ENCODE measurements around the gene ZNF174.

The ZNF174 gene

DNA sequence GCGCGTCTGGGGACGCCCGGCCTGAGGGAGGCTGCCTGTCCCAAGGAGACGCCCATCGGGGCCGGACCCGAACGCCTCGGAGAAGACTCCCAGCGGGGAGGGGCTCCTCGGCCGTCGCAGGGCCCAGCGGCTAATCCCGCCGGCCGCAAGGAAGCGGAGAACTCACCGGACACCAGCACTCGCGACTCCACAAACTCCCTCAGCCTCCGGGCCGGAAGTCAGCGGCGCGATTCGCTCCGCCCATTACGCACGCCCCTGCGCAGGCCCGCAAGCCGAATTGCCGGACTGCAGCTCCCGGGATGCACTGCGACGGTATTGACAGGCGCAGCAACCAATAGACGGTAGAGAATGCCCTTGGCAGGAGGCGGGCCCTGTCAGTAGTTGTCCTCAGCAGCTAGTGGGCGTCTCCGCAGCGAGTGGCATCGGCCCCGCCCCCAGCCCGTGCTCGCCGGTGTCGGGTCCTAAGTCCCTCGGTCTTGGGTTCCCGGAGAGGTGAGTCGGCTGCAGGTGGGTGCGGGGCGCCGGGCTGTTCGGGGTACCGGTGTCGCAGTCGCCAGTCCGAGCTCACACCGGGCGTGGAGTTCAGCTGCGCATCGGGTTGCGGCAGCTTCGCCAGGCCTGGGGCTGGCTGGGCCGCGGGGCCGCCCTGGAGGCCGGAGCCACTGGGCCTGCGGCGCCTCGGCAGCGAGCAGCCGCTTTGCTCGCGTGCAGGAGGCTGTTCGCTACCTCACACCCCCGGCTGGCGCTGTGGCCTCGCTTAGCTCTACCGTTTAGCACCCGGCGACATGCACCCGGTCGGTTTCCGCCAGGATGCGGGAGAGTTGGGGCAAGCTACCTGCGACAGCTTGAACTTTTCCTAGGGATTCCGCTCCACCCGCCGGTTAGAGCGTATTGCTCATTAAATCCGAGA lies at the start of gene ZNF174, which contains the start of gene ZSCAN32:
Gene ZNF174, plus strand, starts transcription at position 437 of the 910 bp plus-strand sequence. CDS start 790 bp downstream, outside the sequence.
Gene ZSCAN32, minus strand, starts transcription at position 226 of the 910 bp plus-strand sequence. CDS start 3,447 bp downstream, outside the sequence.
- DNase-seq (ENCODE audit: low read depth in 2 of 2) = peak; percentile 96

- DNase-seq (ENCODE audit: low read depth in 2 of 2) = no peak
These were observed 45.4 kb upstream of the ZNF174 start, which contains the start of gene OR2C1 for GRCh38 chr16:3355589-3355988. Gene OR2C1, plus strand, starts transcription at chr16:3355889. Its CDS starts 52 bp downstream, at chr16:3355941.

- no peak for DNase-seq (ENCODE audit: low read depth in 2 of 2)
These were observed 44.9 kb upstream of the ZNF174 start for GRCh38 chr16:3356118-3356517.

GRCh38 chr16:3358871-3359270 lies 42.1 kb upstream of the ZNF174 start:
- no peak for DNase-seq (ENCODE audit: low read depth in 2 of 2)

DNA sequence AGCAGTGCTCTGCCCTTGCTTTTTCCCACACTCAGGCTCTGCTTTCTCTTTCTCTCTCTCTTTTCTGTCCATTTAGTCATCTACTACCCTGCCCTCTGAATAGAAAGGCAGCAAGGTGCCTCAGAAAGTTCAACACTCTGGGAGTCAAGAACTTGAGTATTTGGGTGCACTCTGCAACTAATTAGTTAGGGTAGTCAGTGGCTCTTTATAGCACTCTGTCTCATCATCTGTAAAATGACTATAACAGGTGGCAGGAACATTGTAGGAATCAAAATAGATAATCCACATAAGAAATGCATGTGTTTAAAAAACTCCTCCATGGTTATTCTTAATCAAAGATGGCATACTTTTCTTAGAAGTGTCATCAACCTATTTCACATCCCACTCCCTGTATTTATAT lies 38.1 kb upstream of the ZNF174 start:
- no peak for DNase-seq (ENCODE audit: low read depth in 2 of 2)

- DNase-seq (ENCODE audit: low read depth in 2 of 2) = no peak
These were observed 37.2 kb upstream of the ZNF174 start for GRCh38 chr16:3363793-3364192.

DNA sequence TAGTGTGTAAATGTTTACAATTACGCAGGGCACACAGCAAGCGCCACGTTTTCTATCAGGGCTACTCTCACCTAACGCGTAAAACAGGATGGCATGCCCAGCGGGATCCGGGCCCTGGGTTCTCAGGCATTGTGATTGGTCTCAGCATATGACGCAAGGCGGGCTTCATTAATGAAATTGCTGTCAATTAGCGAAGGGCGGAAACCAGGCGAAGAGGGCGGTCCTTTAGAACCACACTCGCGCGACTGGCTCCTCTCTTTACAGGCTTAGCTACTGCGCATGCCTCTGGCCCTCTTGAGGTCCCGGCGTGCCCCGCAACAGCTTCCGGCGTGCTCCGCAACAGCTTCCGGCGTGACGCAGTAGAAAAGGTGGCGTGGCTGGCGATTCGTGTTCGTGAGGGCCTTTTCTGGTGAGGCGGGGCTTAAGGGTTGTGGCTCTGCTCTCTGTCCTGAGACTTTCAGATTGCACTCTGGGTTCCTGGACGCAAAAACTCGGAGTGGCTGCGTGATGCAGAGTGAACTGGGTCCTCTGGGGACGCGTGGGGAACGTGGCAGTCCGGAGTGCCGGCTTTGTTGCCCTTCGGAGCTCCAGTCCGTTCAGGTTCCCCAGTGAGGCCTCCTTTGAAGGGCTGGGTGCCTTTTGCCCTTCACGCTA lies 36.1 kb upstream of the ZNF174 start:
- peak; percentile 54 to 68 for DNase-seq (ENCODE audit: low read depth in 2 of 2)

- no peak for DNase-seq (ENCODE audit: low read depth in 2 of 2)
These were observed 31.9 kb upstream of the ZNF174 start for GRCh38 chr16:3369073-3369472.

DNA sequence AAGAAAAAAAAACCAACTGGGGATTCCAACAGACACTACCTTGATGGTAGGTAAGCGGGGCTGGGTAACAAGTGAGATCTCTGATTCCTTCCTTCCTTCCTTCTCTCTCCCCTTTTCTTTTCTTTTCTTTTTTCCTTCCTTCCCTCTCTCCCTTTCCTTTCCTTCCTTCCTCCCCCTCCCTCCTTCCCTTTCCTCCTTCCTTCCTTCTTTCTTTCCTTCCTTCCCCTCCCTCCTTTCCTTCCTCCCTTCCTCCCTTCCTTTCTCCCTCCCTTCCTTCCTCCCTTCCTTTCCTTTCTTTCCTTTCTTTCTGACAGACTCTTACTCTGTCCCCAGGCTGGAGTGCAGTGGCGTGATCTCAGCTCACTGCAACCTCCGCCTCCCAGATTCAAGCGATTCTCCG lies 25.3 kb upstream of the ZNF174 start:
- DNase-seq (ENCODE audit: low read depth in 2 of 2) = no peak

DNA sequence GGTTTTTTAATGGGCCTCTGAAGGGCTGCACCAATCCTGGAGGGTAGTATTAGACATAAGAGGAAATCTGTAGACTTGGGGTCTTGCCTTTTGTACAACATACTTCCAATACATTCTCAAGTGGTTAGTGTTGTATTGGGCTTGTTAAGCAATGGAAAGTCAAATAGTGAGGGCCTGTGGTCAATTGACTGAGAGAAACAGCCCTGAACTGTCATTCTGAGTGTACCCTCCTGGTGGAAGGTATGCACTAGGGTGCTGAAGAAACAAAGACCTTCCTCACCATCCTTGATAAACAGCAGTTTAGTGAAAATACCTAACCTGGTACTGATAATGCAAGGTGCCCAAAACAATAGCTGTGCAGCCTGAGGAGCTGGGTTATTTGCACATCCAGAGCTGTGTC lies 23.1 kb upstream of the ZNF174 start:
- no peak for DNase-seq (ENCODE audit: low read depth in 2 of 2)

DNA sequence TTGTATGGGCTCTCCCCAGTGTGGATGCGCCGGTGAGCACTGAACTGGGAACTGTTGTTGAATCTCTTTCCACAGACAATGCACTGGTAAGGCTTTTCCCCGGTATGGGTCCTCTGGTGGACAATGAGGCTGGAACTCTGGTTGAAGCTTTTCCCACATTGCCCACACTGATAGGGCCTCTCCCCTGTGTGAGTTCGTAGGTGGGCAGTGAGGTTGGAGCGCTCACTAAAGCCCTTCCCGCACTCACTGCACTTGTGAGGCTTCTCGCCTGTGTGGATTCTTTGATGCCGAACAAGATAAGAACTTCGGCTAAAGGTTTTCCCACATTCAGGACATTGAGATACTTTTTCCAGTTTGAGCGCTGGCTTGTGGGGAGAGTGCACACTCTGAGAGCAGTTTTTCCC lies 18.0 kb upstream of the ZNF174 start:
- DNase-seq (ENCODE audit: low read depth in 2 of 2) = no peak

- DNase-seq (ENCODE audit: low read depth in 2 of 2) = no peak
These were observed 12.7 kb upstream of the ZNF174 start for GRCh38 chr16:3388325-3388724.

DNA sequence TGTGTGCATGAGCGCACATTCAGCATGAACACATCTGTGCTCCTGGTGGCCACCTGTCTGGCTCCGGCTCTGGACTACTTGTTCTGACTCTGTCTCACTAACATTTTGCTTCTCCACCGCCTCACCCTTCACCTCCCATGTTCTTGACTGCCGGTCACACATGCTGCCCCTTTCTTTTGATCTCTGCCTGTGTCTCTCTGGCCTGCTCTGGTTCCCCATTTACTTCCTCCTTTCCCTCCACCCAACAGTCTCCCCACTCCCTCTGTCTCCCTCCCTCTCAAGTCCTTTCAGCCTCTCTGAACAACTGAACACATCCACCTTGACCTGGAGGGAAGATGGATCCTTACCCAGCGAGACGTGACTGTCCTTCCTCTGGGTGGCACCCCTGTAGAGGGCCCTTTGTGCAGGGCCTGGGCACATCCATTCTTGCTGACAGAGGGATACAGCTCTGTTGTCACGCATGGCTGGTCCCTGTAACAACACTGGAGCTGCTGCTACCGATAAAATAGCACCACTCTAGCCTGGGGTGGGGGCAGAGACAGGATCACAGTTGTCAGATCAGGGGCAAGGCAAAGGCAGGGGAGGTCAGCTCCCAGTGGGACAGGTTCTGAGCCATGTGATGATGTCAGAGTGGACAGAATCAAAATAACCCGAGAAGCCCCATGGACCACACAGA lies 11.2 kb upstream of the ZNF174 start:
- no peak for DNase-seq (ENCODE audit: low read depth in 2 of 2)

- no peak for DNase-seq (ENCODE audit: low read depth in 2 of 2)
These were observed 603 bp upstream of the ZNF174 start for GRCh38 chr16:3400446-3400778.

- DNase-seq (ENCODE audit: low read depth in 2 of 2) = no peak
These were observed 843 bp downstream of the ZNF174 start for GRCh38 chr16:3401719-3402397.

- DNase-seq (ENCODE audit: low read depth in 2 of 2) = no peak
These were observed 7.7 kb downstream of the ZNF174 start for GRCh38 chr16:3408561-3409197.

DNA sequence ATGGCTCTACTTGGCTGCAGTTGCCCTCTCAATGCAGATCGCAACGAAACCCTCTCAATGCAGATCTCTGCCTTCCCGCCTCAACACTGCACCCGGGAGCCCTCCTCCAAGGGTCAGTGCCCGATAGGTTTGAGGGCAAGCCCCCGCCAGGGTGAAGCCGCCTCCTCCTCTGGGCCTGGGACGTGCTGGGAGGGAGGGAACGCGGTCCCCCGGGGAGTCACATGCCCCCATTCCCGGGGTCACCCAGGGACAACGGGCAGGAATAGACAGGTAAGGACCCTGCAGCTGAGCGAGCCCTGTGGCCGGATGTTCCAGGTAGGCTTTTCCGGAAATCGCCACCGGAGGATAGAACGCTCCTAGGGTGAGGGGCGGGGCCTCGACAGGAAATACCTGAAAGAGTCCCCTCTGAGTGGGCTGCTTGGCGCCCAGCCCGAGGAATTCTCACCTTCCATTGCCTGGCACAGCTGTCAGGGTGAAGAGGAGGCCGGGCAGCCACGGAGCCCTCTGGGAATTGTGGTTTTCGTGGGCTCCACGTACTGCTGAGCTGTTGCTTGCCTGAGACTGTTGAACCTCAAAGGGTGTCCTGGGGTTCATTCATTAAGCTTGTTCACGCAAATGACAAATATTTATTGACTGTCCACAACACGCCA lies 12.8 kb downstream of the ZNF174 start:
- DNase-seq (ENCODE audit: low read depth in 2 of 2) = no peak

DNA sequence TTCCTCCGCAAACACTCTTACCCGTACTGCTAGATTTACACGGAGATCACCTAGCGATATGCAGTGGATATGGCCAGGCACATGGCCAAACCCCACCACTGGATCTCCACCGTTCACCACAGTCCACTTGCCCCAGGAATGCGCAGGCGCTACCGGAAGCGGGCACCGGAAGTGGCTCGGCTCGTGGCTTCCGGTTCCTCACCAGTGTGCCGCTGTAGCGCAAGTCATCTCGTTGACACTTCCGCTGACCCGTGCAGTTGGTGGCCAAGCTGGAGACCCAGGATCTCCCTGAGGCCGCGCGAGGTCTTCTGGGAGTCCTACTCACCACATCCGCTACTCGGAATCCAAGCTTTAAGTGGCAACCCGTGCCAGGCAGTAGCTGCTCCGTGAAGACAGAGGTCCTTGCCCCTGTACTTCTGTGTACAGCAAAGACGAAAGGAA lies 30.8 kb downstream of the ZNF174 start:
- DNase-seq (ENCODE audit: low read depth in 2 of 2) = peak in 1 of 2 donors; percentile 10

DNA sequence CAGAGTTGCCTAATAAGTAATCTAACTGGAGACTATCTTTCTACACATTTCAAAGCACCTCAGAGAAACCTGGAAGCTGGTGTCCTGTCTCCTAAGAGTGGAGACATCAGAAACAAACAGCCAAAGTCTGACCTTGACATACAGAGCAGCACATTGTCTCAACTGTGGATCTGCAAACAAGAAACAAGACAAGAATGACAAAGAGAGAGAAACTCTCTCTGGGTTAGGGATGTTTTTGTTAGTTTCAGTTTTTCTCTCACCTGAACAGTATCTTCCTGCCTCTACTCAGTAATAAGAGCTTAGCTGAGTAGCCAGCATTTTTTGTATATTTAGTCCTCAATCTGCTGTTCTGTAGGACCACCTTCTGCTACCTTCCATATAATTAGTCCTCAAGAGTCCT lies 33.4 kb downstream of the ZNF174 start:
- DNase-seq (ENCODE audit: low read depth in 2 of 2) = no peak

- no peak for DNase-seq (ENCODE audit: low read depth in 2 of 2)
These were observed 38.6 kb downstream of the ZNF174 start for GRCh38 chr16:3439637-3440036.
